A549 treated with AZD9567 at 1 μM for 4 hours (cell line): ENCODE data around the gene NUP214. TPM values are rescaled to one million over a fixed set of nuclear protein-coding genes. Genes with fewer than 3 reads are reported as not detected.

Source experiments
- total RNA-seq: library from RNA; stranded (reverse); fragments of 200-300 nt; extraction: Qiagen RNA extraction; gene quantifications from 5 replicates; pipeline ENCODE4 v1.2.3, GENCODE V29; 2022; ENCODE audit not compliant: insufficient read depth

NUP214 gene
- 22.2 to 45.2 TPM (median 22.9 TPM) in 5 replicates for total RNA-seq

GRCh38 chr9:131125288-131126058, at the start of gene NUP214:
Gene NUP214, plus strand, starts transcription at chr9:131125586. Its CDS starts 119 bp downstream, at chr9:131125705.

DNA sequence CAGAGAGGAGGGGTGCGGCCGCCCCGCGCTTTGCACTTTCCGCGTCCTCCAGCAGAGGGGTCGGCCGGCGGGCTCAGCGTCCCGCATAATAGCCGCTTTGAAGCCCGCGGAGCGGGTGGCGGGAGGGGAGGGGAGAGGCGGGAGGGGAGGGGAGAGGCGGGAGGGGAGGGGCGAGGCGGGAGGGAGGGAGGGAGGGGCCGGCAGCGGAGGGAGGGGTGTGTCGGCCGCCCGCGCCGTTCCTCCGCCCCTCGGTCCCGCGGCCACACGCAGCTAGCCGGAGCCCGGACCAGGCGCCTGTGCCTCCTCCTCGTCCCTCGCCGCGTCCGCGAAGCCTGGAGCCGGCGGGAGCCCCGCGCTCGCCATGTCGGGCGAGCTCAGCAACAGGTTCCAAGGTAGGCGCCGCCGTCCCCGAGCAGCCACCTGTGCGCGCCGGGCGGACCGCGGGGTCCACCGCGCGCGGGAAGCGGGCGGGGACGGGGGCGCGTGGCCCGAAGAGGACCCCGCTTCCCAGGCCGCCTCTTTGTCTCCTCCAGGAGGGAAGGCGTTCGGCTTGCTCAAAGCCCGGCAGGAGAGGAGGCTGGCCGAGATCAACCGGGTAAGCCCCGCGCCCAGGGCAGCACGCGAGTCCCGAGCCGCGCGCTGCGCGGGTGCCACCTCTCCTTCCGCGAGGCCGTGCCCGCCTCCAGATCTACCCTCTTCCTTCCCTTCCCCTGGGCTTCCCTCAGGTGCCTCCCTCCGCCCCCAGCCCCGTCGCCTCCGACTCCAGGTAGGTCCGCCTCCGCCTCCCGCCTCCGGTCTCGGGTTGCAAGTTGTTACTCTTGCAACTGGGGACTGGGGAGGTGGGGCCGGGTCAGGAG, 28.9 kb upstream of the NUP214 start, which contains the start of gene AIF1L:
AIF1L (plus strand) TSS at position 263 of the 857 bp plus-strand sequence; CDS start at position 362, 99 bp downstream.

DNA sequence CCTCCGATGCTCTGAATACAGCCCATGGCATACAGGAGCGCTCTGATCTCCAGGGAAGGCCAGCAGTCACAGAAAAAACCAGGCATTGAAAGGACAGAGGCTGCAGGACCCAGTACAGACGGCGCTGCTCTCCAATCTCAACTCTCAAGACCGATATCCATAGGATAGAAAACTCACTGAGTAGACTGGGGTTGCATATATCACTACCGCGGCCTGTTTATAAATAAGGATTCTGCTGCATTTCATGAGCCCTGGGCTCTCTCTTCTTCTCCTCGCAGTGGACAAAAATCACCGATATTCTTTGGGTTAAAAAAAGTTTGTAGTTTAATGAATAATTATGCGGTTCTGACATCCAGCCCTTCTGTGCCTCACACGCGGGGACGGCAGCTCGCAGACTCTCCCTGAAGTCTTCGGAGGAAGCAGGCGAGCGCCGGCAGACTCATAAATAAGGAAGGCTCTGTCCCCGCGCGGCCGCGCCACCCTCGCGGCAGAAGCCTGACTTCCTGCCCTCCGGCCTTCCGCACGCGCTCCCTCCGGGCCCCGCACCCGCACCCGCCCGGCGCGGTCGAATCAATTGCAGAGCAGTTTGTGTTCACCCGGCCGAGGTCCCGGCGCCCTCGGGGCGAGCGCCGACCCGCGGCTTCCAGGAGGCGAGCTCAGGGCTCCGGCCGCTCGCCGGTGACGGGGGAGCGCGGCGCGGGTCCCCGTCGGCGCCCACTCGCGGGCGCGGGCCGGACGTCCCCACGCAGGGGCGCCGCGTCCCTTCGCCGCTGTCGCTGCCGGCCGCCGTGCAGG, 150.9 kb downstream of the NUP214 start, which contains the start of gene FAM78A:
FAM78A (minus strand) TSS at position 417 of the 795 bp plus-strand sequence; CDS start at position 86, 331 bp downstream.

Other genes starting within 250 kb of the NUP214 start
- gene QRFP, start 228.8 kb upstream of the NUP214 start, total RNA-seq = not detected in 5 replicates
- 10.5 to 15.5 TPM (median 12.2 TPM) in 5 replicates for gene FIBCD1, start 186.3 kb upstream of the NUP214 start, total RNA-seq
- gene LAMC3, start 116.4 kb upstream of the NUP214 start, total RNA-seq = 1.3 to 2.6 TPM (median 2.2 TPM) in 5 replicates
- 1.4 to 2.4 TPM (median 1.5 TPM) in 5 replicates for gene AIF1L, start 29.1 kb upstream of the NUP214 start, total RNA-seq
- gene FAM78A, start 150.9 kb downstream of the NUP214 start, total RNA-seq = 0.24 to 0.92 TPM (median 0.33 TPM) in 5 replicates
- gene PLPP7, start 164.1 kb downstream of the NUP214 start, total RNA-seq = 0.08 TPM in 1 of 5 replicates, not detected in the others